ENCODE results near the gene RETREG3. TPM values are rescaled to one million over a fixed set of nuclear protein-coding genes. Genes with fewer than 3 reads are reported as not detected.

The RETREG3 gene
- total and polyA plus RNA-seq, 2 experiments from 2014 or later, result 48.0 to 56.4 TPM

DNA sequence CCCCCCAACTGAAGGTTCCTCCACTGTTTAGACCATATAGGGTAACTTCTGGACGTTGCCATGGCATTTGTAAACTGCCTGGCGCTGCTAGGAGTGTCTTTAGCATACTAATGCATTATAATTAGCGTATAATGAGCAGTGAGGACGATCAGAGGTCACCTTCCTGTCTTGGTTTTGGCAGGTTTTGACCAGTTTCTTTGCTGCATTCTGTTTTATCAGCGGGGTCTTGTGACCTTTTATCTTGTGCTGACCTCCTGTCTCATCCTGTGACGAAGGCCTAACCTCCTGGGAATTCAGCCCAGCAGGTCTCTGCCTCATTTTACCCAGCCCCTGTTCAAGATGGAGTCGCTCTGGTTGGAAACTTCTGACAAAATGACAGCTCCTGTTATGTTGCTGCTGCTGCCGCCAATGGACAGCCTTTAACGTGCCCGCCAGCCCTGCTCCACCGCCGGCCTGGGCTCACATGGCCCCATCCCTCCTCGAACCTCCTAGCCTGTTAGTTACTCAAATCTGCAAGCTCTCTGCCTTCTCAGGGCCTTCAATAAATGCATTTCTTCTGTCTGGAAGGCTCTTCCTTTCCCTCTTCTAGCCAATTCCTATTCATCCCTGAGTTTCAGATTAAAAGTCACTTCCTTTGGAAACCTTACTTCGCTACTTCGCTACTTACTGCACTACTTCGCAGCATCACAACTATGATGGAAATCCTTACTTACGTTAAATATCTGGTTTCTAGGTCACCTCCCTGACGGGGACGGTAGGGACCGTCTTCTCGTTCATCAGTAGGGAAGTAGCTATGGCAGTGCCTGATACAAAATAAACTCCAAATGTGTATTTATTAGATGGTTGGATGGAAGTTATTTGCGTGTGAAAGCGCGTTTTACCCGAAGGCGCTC is 73.8 kb downstream of the RETREG3 start:
- H3K4me3 ChIP-seq, result peak overlapping the region; percentile 41
- no peak for TF ChIP-seq CTCF (IDR thresholded peaks at IDR 0.05; ENCODE audit: low read depth, low read length)
- peaks cover 2% of the 10 kb centered on the region for H3K4me1 ChIP-seq (ENCODE audit: low read depth)
- no peaks in the 10 kb centered on the region for H3K9me3 ChIP-seq (ENCODE audit: low read depth)
- DNase-seq (ENCODE audit: low read depth in 1 of 2, low spot score in 1 of 2), result no peak
- H3K36me3 ChIP-seq, result no peaks in the 10 kb centered on the region
- H3K27ac ChIP-seq, result peak overlapping the region; percentile 34
- H3K27me3 ChIP-seq, result no peaks in the 10 kb centered on the region

- Histone ChIP-seq H3K9me3 (ENCODE audit: low read depth) (no peaks in the 10 kb centered on the region), H3K36me3 (no peaks in the 10 kb centered on the region), H3K4me1 (ENCODE audit: low read depth) (peaks cover 2% of the 10 kb centered on the region), H3K4me3 (peak overlapping the region; percentile 30), H3K27ac (no peak overlapping the region), H3K27me3 (no peaks in the 10 kb centered on the region)
- DNase-seq (ENCODE audit: low read depth in 1 of 2, low spot score in 1 of 2), result peak; percentile 48 to 76
- TF ChIP-seq CTCF (IDR thresholded peaks at IDR 0.05; ENCODE audit: low read depth, low read length), result peak; percentile 37
Measured at GRCh38 chr17:42531455-42532354, 77.5 kb downstream of the RETREG3 start.

DNA sequence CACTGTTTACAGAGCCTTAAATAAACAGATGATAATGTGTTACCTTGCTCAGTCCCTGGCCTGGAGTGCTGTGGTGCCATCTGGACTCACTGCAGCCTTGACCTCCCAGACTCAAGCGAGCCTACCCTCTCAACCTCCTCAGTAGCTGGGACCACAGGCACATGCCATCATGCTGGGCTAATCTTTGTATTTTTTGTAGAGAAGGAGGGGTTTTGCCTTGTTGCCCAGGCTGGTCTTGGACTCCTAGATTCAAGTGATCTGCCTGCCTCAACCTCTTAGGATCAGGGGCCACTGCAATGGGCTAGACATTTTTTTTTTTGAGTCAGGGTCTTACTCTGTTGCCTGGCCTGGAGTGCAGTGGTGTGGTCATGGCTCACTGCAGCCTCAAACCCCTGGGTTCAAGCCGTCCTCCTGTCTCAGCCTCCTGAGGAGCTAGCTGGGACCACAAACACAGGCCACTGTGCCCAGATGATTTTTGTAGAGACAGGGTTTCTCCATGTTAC is 78.2 kb downstream of the RETREG3 start:
- no peaks in the 10 kb centered on the region for H3K9me3 ChIP-seq (ENCODE audit: low read depth)
- H3K27me3 ChIP-seq, result no peaks in the 10 kb centered on the region
- no peak overlapping the region for H3K4me3 ChIP-seq
- no peaks in the 10 kb centered on the region for H3K36me3 ChIP-seq
- H3K4me1 ChIP-seq (ENCODE audit: low read depth), result peaks cover 2% of the 10 kb centered on the region
- no peak for TF ChIP-seq CTCF (IDR thresholded peaks at IDR 0.05; ENCODE audit: low read depth, low read length)
- no peak for DNase-seq (ENCODE audit: low read depth in 1 of 2, low spot score in 1 of 2)
- no peak overlapping the region for H3K27ac ChIP-seq

Other genes with a start within 250 kb of the RETREG3 start
- 82.1 and 87.8 TPM in 2 replicates for gene STAT3, start 220.9 kb downstream of the RETREG3 start, total RNA-seq
- gene STAT3, start 220.9 kb downstream of the RETREG3 start, polyA plus RNA-seq, result 82.7 and 102 TPM in 2 replicates
- 47.7 and 72.3 TPM in 2 replicates for gene CAVIN1, start 186.1 kb downstream of the RETREG3 start, total RNA-seq
- gene CAVIN1, start 186.1 kb downstream of the RETREG3 start, polyA plus RNA-seq, result 40.0 and 61.3 TPM in 2 replicates
- 38.2 and 50.8 TPM in 2 replicates for gene ATP6V0A1, start 150.5 kb downstream of the RETREG3 start, total RNA-seq
- gene ATP6V0A1, start 150.5 kb downstream of the RETREG3 start, polyA plus RNA-seq, result 43.0 and 44.6 TPM in 2 replicates
- gene NAGLU, start 73.1 kb downstream of the RETREG3 start, total RNA-seq, result 49.0 and 56.9 TPM in 2 replicates
- gene NAGLU, start 73.1 kb downstream of the RETREG3 start, polyA plus RNA-seq, result 37.1 and 56.9 TPM in 2 replicates
- 4.3 and 6.0 TPM in 2 replicates for gene HSD17B1, start 56.5 kb downstream of the RETREG3 start, total RNA-seq
- 2.8 and 3.0 TPM in 2 replicates for gene HSD17B1, start 56.5 kb downstream of the RETREG3 start, polyA plus RNA-seq
- 32.5 and 43.5 TPM in 2 replicates for gene COASY, start 47.2 kb downstream of the RETREG3 start, total RNA-seq
- 74.7 and 97.4 TPM in 2 replicates for gene COASY, start 47.2 kb downstream of the RETREG3 start, polyA plus RNA-seq
- gene MLX, start 42.3 kb downstream of the RETREG3 start, total RNA-seq, result 22.4 and 28.1 TPM in 2 replicates
- gene MLX, start 42.3 kb downstream of the RETREG3 start, polyA plus RNA-seq, result 37.1 and 47.3 TPM in 2 replicates
- 6.2 and 6.6 TPM in 2 replicates for gene PSMC3IP, start 31.6 kb downstream of the RETREG3 start, total RNA-seq
- 9.1 and 14.0 TPM in 2 replicates for gene PSMC3IP, start 31.6 kb downstream of the RETREG3 start, polyA plus RNA-seq
- gene TUBG1, start 309 bp upstream of the RETREG3 start, total RNA-seq, result 97.2 and 159 TPM in 2 replicates
- gene TUBG1, start 309 bp upstream of the RETREG3 start, polyA plus RNA-seq, result 162 and 177 TPM in 2 replicates
- 47.1 and 62.7 TPM in 2 replicates for gene TUBG2, start 49.9 kb upstream of the RETREG3 start, total RNA-seq
- gene TUBG2, start 49.9 kb upstream of the RETREG3 start, polyA plus RNA-seq, result 67.4 and 83.1 TPM in 2 replicates
- 50.3 and 79.1 TPM in 2 replicates for gene PLEKHH3, start 67.6 kb upstream of the RETREG3 start, total RNA-seq
- gene PLEKHH3, start 67.6 kb upstream of the RETREG3 start, polyA plus RNA-seq, result 54.7 and 95.6 TPM in 2 replicates
- gene CCR10, start 72.5 kb upstream of the RETREG3 start, total RNA-seq, result 5.8 and 13.5 TPM in 2 replicates
- gene CCR10, start 72.5 kb upstream of the RETREG3 start, polyA plus RNA-seq, result 16.3 and 21.1 TPM in 2 replicates
- 15.4 and 17.9 TPM in 2 replicates for gene CNTNAP1, start 73.2 kb upstream of the RETREG3 start, total RNA-seq
- gene CNTNAP1, start 73.2 kb upstream of the RETREG3 start, polyA plus RNA-seq, result 3.5 and 3.9 TPM in 2 replicates
- 19.2 and 33.8 TPM in 2 replicates for gene EZH1, start 135.7 kb upstream of the RETREG3 start, total RNA-seq
- 22.7 and 34.9 TPM in 2 replicates for gene EZH1, start 135.7 kb upstream of the RETREG3 start, polyA plus RNA-seq
- gene RAMP2, start 151.9 kb upstream of the RETREG3 start, total RNA-seq, result 16.2 and 16.5 TPM in 2 replicates
- 20.6 and 28.0 TPM in 2 replicates for gene RAMP2, start 151.9 kb upstream of the RETREG3 start, polyA plus RNA-seq
- gene VPS25, start 164.1 kb upstream of the RETREG3 start, total RNA-seq, result 101 and 129 TPM in 2 replicates
- 133 and 136 TPM in 2 replicates for gene VPS25, start 164.1 kb upstream of the RETREG3 start, polyA plus RNA-seq
- gene WNK4, start 171.2 kb upstream of the RETREG3 start, total RNA-seq, result 0.04 and 1.6 TPM in 2 replicates
- gene WNK4, start 171.2 kb upstream of the RETREG3 start, polyA plus RNA-seq, result 0.67 and 0.71 TPM in 2 replicates
- gene COA3, start 189.3 kb upstream of the RETREG3 start, total RNA-seq, result 84.1 and 113 TPM in 2 replicates
- 228 and 275 TPM in 2 replicates for gene COA3, start 189.3 kb upstream of the RETREG3 start, polyA plus RNA-seq
- gene CNTD1, start 189.5 kb upstream of the RETREG3 start, total RNA-seq, result 0.27 TPM in 1 of 2 replicates, not detected in the other
- 2.5 and 3.9 TPM in 2 replicates for gene CNTD1, start 189.5 kb upstream of the RETREG3 start, polyA plus RNA-seq
- 64.5 and 112 TPM in 2 replicates for gene BECN1, start 214.9 kb upstream of the RETREG3 start, total RNA-seq
- 65.2 and 71.5 TPM in 2 replicates for gene BECN1, start 214.9 kb upstream of the RETREG3 start, polyA plus RNA-seq
- 59.4 and 72.3 TPM in 2 replicates for gene PSME3, start 224.0 kb upstream of the RETREG3 start, total RNA-seq
- gene PSME3, start 224.0 kb upstream of the RETREG3 start, polyA plus RNA-seq, result 77.0 and 104 TPM in 2 replicates
- 2.5 and 5.6 TPM in 2 replicates for gene AOC2, start 235.2 kb upstream of the RETREG3 start, total RNA-seq
- gene AOC2, start 235.2 kb upstream of the RETREG3 start, polyA plus RNA-seq, result 2.4 and 4.8 TPM in 2 replicates
- gene AOC3, start 241.8 kb upstream of the RETREG3 start, total RNA-seq, result 2.3 and 5.2 TPM in 2 replicates
- 2.6 and 3.4 TPM in 2 replicates for gene AOC3, start 241.8 kb upstream of the RETREG3 start, polyA plus RNA-seq

All from cardiac muscle cell (in vitro differentiated cells and primary cell).